Fibroblast of lung (primary cell): Measurements from ENCODE around the gene DOCK7. TPM values are rescaled to one million over a fixed set of nuclear protein-coding genes. Genes with fewer than 3 reads are reported as not detected.
"Not testable (repeated sequence)": the region's sequence is repeated elsewhere in the genome, so short reads cannot be mapped to it uniquely, and the experiment has no call there.

Experiments used
- DNase-seq, 2 donors: peaks; one replicate each; pipeline versions ENCODE4 v3.0.0 to v3.0.0-alpha.2; 2010; ENCODE audit warnings: low read depth in 2 of 2
- H2AFZ ChIP-seq: 2 replicates; pipeline ENCODE4 v1.5.1; 2012; ENCODE audit warnings: low read length, control low read depth, inconsistent platforms
- H3K27ac ChIP-seq: 2 replicates; pipeline ENCODE4 v1.5.1; 2011; ENCODE audit warnings: low read length, control low read depth; ENCODE audit not compliant: insufficient read depth
- H3K27me3 ChIP-seq: 2 replicates; pipeline ENCODE4 v1.5.1; 2011; ENCODE audit warnings: mild to moderate bottlenecking, low read length; ENCODE audit not compliant: control insufficient read depth, insufficient read depth
- H3K36me3 ChIP-seq: 2 replicates; pipeline ENCODE4 v1.5.1; 2011; ENCODE audit warnings: low read length; ENCODE audit not compliant: control insufficient read depth, insufficient read depth
- H3K4me1 ChIP-seq: 2 replicates; pipeline ENCODE4 v1.5.1; 2011; ENCODE audit warnings: low read length; ENCODE audit not compliant: control insufficient read depth, insufficient read depth; ENCODE audit errors: extremely low read depth
- H3K4me2 ChIP-seq: 2 replicates; pipeline ENCODE4 v1.5.1; 2011; ENCODE audit warnings: low read length, control low read depth; ENCODE audit not compliant: insufficient read depth; ENCODE audit errors: extremely low read depth
- H3K4me3 ChIP-seq, 4 experiments: fragments of 200-600 bp in 1 of 4; sonication (generic) in 1 of 4; replicated peaks in 1 of 4; 2 replicates each; pipeline ENCODE4 v1.5.1; 2011 to 2016; ENCODE audit warnings: low read length in 4 of 4, low read depth in 3 of 4, mild to moderate bottlenecking in 3 of 4, control low read depth in 2 of 4, inconsistent platforms in 1 of 4, mixed read lengths in 1 of 4; ENCODE audit not compliant: insufficient read depth in 1 of 4; ENCODE audit errors: control extremely low read depth in 1 of 4
- H3K79me2 ChIP-seq: 2 replicates; pipeline ENCODE4 v1.5.1; 2012; ENCODE audit warnings: mild to moderate bottlenecking, low read length, inconsistent platforms; ENCODE audit not compliant: control insufficient read depth, insufficient read depth
- H3K9ac ChIP-seq: 2 replicates; pipeline ENCODE4 v1.5.1; 2011; ENCODE audit warnings: mild to moderate bottlenecking, low read length, control low read depth; ENCODE audit not compliant: insufficient read depth
- H3K9me3 ChIP-seq: 2 replicates; pipeline ENCODE4 v1.5.1; 2012; ENCODE audit warnings: low read depth, low read length; ENCODE audit not compliant: control insufficient read depth, insufficient read depth
- H4K20me1 ChIP-seq: 2 replicates; pipeline ENCODE4 v1.5.1; 2011; ENCODE audit warnings: low read length; ENCODE audit not compliant: control insufficient read depth, insufficient read depth; ENCODE audit errors: extremely low read depth
- EZH2 ChIP-seq: IDR thresholded peaks from 2 replicates; pipeline ENCODE4 v1.5.1; 2012; ENCODE audit warnings: low read length, control low read depth, mild to moderate bottlenecking; ENCODE audit errors: missing control alignments
- polyA plus RNA-seq, 2 donors: library from polyadenylated mRNA; depleted of rRNA in 1 of 2; stranded (reverse) in 1 of 2; unstranded in 1 of 2; fragments of >200 nt; gene quantifications; 2 replicates each; pipeline ENCODE4 v1.2.1, GENCODE V29; 2011 to 2012; ENCODE audit warnings: missing spikeins in 1 of 2
- total RNA-seq: library from RNA; depleted of rRNA; stranded (reverse); fragments of >200 nt; gene quantifications from 2 replicates; pipeline ENCODE4 v1.2.1, GENCODE V29; 2014
- TF ChIP-seq, protein P1 (sequence below), 2 donors: IDR thresholded peaks in 1 of 2; conservative IDR thresholded peaks in 1 of 2; 1 replicate in 1 of 2; 2 replicates in 1 of 2; pipeline ENCODE4 v1.5.1; 2011 to 2012; ENCODE audit warnings: low read length in 2 of 2, control low read depth in 1 of 2, inconsistent platforms in 1 of 2, low read depth in 1 of 2, mild to moderate bottlenecking in 1 of 2

The DOCK7 gene
- total and polyA plus RNA-seq, 2 donors (not counting 1 experiment from before 2014, with no cell fraction given) = 66.5 to 153 TPM

DNA sequence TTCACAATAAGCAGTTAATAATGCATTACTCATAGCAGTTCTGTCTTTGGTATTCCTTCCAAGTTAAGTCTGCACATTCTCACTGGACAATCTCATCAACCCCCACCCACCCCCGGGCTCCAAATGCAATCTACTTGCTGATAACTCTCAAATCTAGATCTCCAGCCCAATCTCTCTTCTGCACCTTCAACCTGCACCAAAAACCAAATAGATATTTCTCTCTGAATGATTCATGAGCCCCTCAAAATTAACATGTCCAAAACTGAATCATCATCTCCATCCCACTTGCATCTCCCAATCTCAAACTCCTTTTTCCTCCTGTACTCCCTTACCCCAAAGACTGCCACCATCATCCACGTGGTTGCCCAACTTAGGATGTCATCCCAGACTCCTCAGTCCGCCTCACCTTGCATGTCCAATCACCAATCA, 2.7 kb downstream of the DOCK7 start:
- no peak overlapping the region for H3K27ac ChIP-seq

DNA sequence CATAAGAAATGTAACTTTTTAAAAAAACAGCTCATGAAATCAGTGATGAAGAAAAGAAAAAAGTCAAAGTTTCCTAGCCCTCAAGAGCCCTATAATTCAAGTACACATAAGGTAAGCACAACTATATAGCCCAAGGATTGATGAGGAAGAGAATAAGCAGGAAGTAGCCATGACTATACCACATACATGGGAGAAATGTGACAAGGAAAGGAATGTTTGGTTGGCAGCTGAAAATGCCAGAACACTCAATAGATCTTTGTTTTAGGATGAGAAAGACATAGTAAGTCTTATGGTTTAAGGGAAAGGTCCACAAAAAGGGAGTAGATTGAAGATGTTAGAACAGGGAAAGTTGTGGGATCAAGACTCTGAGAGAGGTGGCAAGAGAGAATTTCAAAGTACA, 5.7 kb downstream of the DOCK7 start:
- Histone ChIP-seq H3K79me2 (peaks cover 78% of the 10 kb centered on the region), H3K27me3 (no peaks in the 10 kb centered on the region), H3K4me1 (peaks cover 8% of the 10 kb centered on the region), H3K4me2 (no peak overlapping the region), H3K9me3 (no peaks in the 10 kb centered on the region), H4K20me1 (no peaks in the 10 kb centered on the region), H3K9ac (no peak overlapping the region), H2AFZ (no peak overlapping the region), H3K4me3 (no peak overlapping the region), H3K27ac (no peak overlapping the region), H3K36me3 (no peaks in the 10 kb centered on the region)
- DNase-seq = peak in 1 of 2 donors; percentile 48
- TF ChIP-seq, protein P1, sequence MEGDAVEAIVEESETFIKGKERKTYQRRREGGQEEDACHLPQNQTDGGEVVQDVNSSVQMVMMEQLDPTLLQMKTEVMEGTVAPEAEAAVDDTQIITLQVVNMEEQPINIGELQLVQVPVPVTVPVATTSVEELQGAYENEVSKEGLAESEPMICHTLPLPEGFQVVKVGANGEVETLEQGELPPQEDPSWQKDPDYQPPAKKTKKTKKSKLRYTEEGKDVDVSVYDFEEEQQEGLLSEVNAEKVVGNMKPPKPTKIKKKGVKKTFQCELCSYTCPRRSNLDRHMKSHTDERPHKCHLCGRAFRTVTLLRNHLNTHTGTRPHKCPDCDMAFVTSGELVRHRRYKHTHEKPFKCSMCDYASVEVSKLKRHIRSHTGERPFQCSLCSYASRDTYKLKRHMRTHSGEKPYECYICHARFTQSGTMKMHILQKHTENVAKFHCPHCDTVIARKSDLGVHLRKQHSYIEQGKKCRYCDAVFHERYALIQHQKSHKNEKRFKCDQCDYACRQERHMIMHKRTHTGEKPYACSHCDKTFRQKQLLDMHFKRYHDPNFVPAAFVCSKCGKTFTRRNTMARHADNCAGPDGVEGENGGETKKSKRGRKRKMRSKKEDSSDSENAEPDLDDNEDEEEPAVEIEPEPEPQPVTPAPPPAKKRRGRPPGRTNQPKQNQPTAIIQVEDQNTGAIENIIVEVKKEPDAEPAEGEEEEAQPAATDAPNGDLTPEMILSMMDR (conservative IDR thresholded peaks at IDR 0.05 in 1 of 2, IDR thresholded peaks at IDR 0.05 in 1 of 2; ENCODE audit: low read depth in 1 of 2, low read length in 2 of 2) = no peak
- no peak for TF ChIP-seq EZH2

More for the DNA sequence above, 2.7 kb downstream of the DOCK7 start:
- Histone ChIP-seq H3K4me1 (peaks cover 13% of the 10 kb centered on the region), H2AFZ (no peak overlapping the region), H3K79me2 (peaks cover 58% of the 10 kb centered on the region), H3K9me3 (no peaks in the 10 kb centered on the region), H3K27me3 (no peaks in the 10 kb centered on the region), H3K9ac (no peak overlapping the region), H4K20me1 (no peaks in the 10 kb centered on the region), H3K36me3 (no peaks in the 10 kb centered on the region), H3K4me2 (peak overlapping the region; percentile 36), H3K4me3 (peak overlapping the region in 1 of 4 experiments; percentile 18)
- TF ChIP-seq, protein P1 (conservative IDR thresholded peaks at IDR 0.05 in 1 of 2, IDR thresholded peaks at IDR 0.05 in 1 of 2; ENCODE audit: low read depth in 1 of 2, low read length in 2 of 2) = no peak
- no peak for TF ChIP-seq EZH2
- DNase-seq = peak in 1 of 2 donors; percentile 52

DNA sequence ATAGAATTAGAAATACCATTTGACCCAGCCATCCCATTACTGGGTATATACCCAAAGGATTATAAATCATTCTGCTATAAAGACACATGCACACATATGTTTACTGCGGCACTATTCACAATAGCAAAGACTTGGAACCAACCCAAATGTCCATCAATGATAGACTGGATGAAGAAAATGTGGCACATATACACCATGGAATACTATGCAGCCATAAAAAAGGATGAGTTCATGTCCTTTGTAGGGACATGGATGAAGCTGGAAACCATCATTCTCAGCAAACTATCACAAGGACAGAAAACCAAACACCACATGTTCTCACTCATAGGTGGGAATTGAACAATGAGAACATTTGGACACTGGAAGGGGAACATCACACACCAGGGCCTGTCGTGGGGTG, 7.2 kb downstream of the DOCK7 start:
- not testable (repeated sequence) for H3K27me3 ChIP-seq, H3K36me3 ChIP-seq, H3K4me3 ChIP-seq, H3K4me1 ChIP-seq, H3K9ac ChIP-seq, H4K20me1 ChIP-seq, DNase-seq, H3K27ac ChIP-seq, H2AFZ ChIP-seq, H3K9me3 ChIP-seq, H3K4me2 ChIP-seq
- peaks cover 73% of the 10 kb centered on the region for H3K79me2 ChIP-seq

DNA sequence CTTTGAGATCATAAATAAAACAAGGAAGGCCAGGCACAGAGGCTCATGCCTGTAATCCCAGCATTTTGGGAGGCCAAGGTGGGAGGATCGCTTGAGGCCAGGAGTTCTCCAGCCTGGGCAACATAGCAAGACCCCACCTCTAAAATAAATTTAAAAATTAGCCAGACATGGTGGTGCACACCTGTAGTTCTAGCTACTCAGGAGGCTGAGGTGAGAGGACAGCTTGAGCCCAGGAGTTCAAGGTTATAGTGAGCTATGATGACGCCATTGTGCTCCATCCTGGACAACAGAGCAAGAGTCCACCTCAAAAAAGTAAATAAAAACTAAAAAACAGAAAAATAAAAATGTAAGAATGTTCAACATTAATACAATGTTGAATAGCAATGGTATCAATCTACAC, 10.4 kb downstream of the DOCK7 start:
- not testable (repeated sequence) for H3K36me3 ChIP-seq, H2AFZ ChIP-seq, H3K4me1 ChIP-seq, H4K20me1 ChIP-seq, H3K9me3 ChIP-seq, H3K4me3 ChIP-seq, DNase-seq, H3K27me3 ChIP-seq, H3K4me2 ChIP-seq, H3K9ac ChIP-seq
- Histone ChIP-seq H3K27ac (peak overlapping the region; percentile 80), H3K79me2 (peaks cover 72% of the 10 kb centered on the region)
